ENCODE results near the gene SREK1IP1.

The SREK1IP1 gene

DNA sequence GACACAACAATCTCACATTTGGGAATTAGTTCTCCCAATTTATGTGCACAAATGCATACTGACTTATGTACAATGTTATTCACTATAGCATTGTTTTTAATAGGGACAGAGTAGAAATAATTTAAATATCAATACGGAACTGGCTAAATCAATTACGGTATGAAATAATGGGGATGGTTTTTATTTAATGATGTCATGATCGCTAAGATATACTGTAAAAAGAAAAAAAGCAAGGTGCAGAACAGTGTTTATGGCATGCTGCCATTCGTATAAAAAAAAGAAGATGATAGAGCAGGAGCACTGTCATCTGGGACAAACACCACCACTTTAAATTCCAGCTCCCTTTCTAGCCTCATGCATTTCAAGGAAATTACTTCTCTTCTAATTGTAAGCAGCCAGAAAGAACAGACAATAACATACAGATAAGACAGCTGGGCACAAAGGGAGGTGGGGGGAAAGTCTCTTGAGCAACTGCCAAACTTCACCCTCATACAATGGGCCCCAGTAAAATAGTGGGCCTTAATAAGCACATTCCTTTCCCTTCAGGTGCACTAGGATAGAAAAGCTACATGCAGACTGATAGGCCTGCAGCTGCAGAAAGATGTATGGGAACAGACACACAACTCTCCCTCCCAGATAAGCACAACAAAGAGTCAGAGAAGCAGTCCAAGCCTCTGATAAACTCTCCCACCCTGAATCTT, 8.4 kb downstream of the SREK1IP1 start:
- no peak for ATAC-seq
- no peak for TF ChIP-seq ESRRG (CRISPR knock-in tag; IDR thresholded peaks at IDR 0.05)
- TF ChIP-seq ISL1 (CRISPR knock-in tag; IDR thresholded peaks at IDR 0.05) = 0 out of 2 replicates have a peak, but pooled peaks have one; percentile 18

DNA sequence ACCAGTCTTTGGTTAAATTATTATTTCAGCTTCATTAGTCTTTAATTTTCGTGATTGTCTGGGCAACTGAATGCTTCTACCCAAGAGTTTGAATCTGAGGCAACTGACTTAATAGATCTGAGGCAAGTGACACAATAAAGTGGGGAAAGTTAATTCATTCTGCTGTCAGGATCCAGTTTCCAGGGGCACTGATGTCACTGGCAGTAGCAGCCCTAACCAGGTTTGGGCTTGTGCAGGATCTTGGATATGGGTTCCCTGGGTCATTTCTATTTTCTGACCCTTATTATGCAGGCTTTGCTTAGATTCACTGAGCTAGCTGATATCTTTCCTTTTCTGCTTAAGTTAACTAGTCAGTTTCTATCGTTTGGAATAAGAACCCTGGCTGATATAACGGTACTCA, 9.6 kb downstream of the SREK1IP1 start:
- no peak for ATAC-seq
- TF ChIP-seq BACH2 (CRISPR knock-in tag; IDR thresholded peaks at IDR 0.05; ENCODE audit: borderline replicate concordance) (no peak), ESRRG (CRISPR knock-in tag; IDR thresholded peaks at IDR 0.05) (no peak), ARNTL (CRISPR knock-in tag; IDR thresholded peaks at IDR 0.05; ENCODE audit: borderline replicate concordance, low read depth) (no peak)
- TF ChIP-seq, protein P1, sequence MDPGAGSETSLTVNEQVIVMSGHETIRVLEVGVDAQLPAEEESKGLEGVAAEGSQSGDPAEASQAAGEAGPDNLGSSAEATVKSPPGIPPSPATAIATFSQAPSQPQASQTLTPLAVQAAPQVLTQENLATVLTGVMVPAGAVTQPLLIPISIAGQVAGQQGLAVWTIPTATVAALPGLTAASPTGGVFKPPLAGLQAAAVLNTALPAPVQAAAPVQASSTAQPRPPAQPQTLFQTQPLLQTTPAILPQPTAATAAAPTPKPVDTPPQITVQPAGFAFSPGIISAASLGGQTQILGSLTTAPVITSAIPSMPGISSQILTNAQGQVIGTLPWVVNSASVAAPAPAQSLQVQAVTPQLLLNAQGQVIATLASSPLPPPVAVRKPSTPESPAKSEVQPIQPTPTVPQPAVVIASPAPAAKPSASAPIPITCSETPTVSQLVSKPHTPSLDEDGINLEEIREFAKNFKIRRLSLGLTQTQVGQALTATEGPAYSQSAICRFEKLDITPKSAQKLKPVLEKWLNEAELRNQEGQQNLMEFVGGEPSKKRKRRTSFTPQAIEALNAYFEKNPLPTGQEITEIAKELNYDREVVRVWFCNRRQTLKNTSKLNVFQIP (CRISPR knock-in tag; IDR thresholded peaks at IDR 0.05; ENCODE audit: borderline replicate concordance, low read depth) = no peak

DNA sequence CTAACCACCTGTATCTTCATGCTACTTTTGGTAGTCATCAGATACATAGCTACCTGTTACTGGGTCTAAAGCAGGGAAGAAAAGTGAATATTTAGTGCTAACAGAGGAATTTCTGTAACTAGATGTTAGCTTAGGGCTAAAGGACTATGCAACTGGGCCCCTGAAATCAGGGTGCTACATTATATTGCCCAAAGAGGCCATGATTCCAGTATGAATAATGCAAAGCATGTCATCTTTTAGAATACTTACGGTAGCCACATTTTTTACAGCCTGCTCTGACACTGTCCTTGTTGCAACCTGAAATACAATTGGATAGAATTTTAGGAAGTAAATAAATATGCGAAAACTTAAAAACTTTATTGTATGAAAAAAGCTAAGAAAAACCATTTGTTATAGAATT, 14.4 kb downstream of the SREK1IP1 start:
- no peak for ATAC-seq
- TF ChIP-seq, protein P2, sequence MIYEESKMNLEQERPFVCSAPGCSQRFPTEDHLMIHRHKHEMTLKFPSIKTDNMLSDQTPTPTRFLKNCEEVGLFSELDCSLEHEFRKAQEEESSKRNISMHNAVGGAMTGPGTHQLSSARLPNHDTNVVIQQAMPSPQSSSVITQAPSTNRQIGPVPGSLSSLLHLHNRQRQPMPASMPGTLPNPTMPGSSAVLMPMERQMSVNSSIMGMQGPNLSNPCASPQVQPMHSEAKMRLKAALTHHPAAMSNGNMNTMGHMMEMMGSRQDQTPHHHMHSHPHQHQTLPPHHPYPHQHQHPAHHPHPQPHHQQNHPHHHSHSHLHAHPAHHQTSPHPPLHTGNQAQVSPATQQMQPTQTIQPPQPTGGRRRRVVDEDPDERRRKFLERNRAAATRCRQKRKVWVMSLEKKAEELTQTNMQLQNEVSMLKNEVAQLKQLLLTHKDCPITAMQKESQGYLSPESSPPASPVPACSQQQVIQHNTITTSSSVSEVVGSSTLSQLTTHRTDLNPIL (CRISPR knock-in tag; IDR thresholded peaks at IDR 0.05; ENCODE audit: low read depth) = no peak

DNA sequence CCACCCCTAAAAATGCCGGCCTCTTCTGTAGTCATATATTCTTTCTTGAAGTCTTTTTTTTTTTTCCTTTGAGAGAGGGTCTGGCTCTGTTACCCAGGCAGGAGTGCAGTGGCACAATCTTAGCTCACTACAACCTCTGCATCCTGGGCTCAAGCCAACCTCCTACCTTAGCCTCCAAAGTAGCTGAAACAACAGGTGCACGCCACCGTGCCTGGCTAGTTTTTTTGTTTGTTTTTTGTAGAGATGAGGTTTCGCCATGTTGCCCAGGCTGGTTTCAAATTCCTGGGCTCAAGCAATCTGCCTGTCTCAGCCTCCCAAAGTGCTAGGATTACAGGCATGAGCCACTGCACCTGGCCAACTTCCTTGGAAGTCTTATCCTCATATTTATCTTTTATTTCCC, 19.1 kb downstream of the SREK1IP1 start:
- ATAC-seq = no peak
- TF ChIP-seq OSR1 (CRISPR knock-in tag; IDR thresholded peaks at IDR 0.05) = no peak

DNA sequence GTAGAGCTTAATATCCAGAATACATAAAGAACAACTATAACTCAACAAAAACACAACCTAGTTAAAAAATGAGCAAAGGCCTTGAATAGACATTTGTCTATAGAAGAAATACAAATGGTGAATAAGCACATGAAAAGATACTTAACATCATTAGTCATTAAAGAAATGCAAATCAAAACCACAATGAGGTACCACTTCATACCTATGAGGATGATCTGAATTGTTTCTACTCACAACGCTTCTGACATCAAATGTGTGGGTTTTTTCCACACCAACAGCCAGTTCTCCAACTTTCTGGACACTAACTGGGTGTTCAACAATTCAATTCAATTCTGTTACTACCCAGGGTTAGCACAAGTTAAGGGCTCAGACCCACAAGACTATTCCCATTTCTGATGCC, 22.0 kb downstream of the SREK1IP1 start:
- TF ChIP-seq SNAI2 (CRISPR knock-in tag; IDR thresholded peaks at IDR 0.05) = no peak
- TF ChIP-seq, protein P1 (CRISPR knock-in tag; IDR thresholded peaks at IDR 0.05; ENCODE audit: borderline replicate concordance, low read depth) = no peak
- TF ChIP-seq PPARA (CRISPR knock-in tag; IDR thresholded peaks at IDR 0.05; ENCODE audit: borderline replicate concordance) = no peak
- TF ChIP-seq ZFP3 (CRISPR knock-in tag; IDR thresholded peaks at IDR 0.05) = no peak
- no peak for TF ChIP-seq ZC3H10 (CRISPR knock-in tag; IDR thresholded peaks at IDR 0.05)
- no peak for TF ChIP-seq ARNTL (CRISPR knock-in tag; IDR thresholded peaks at IDR 0.05; ENCODE audit: borderline replicate concordance, low read depth)
- TF ChIP-seq, protein P3, sequence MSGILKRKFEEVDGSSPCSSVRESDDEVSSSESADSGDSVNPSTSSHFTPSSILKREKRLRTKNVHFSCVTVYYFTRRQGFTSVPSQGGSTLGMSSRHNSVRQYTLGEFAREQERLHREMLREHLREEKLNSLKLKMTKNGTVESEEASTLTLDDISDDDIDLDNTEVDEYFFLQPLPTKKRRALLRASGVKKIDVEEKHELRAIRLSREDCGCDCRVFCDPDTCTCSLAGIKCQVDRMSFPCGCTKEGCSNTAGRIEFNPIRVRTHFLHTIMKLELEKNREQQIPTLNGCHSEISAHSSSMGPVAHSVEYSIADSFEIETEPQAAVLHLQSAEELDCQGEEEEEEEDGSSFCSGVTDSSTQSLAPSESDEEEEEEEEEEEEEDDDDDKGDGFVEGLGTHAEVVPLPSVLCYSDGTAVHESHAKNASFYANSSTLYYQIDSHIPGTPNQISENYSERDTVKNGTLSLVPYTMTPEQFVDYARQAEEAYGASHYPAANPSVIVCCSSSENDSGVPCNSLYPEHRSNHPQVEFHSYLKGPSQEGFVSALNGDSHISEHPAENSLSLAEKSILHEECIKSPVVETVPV (CRISPR knock-in tag; IDR thresholded peaks at IDR 0.05) = no peak
- no peak for TF ChIP-seq BACH2 (CRISPR knock-in tag; IDR thresholded peaks at IDR 0.05; ENCODE audit: borderline replicate concordance)
- TF ChIP-seq ZFP30 (CRISPR knock-in tag; IDR thresholded peaks at IDR 0.05) = no peak
- no peak for TF ChIP-seq TCF4 (CRISPR knock-in tag; IDR thresholded peaks at IDR 0.05; ENCODE audit: borderline replicate concordance)
- no peak for TF ChIP-seq ZNF70 (CRISPR knock-in tag; IDR thresholded peaks at IDR 0.05)
- TF ChIP-seq, protein P4, sequence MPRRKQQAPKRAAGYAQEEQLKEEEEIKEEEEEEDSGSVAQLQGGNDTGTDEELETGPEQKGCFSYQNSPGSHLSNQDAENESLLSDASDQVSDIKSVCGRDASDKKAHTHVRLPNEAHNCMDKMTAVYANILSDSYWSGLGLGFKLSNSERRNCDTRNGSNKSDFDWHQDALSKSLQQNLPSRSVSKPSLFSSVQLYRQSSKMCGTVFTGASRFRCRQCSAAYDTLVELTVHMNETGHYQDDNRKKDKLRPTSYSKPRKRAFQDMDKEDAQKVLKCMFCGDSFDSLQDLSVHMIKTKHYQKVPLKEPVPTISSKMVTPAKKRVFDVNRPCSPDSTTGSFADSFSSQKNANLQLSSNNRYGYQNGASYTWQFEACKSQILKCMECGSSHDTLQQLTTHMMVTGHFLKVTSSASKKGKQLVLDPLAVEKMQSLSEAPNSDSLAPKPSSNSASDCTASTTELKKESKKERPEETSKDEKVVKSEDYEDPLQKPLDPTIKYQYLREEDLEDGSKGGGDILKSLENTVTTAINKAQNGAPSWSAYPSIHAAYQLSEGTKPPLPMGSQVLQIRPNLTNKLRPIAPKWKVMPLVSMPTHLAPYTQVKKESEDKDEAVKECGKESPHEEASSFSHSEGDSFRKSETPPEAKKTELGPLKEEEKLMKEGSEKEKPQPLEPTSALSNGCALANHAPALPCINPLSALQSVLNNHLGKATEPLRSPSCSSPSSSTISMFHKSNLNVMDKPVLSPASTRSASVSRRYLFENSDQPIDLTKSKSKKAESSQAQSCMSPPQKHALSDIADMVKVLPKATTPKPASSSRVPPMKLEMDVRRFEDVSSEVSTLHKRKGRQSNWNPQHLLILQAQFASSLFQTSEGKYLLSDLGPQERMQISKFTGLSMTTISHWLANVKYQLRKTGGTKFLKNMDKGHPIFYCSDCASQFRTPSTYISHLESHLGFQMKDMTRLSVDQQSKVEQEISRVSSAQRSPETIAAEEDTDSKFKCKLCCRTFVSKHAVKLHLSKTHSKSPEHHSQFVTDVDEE (CRISPR knock-in tag; IDR thresholded peaks at IDR 0.05) = no peak
- TF ChIP-seq, protein P2 (CRISPR knock-in tag; IDR thresholded peaks at IDR 0.05; ENCODE audit: low read depth) = no peak
- no peak for ATAC-seq

All from SK-N-SH treated with all-trans-retinoic acid at 6 μM for 48 hours (cell line).